SK-N-SH (cell line): ENCODE measurements around the gene ANKRD16. TPM values are rescaled to one million over a fixed set of nuclear protein-coding genes. Genes with fewer than 3 reads are reported as not detected.

Experiments
- CTCF ChIA-PET: fragments of 300-600, 350-600 bp; formaldehyde crosslinking; extraction: SDS; loops from one replicate; lab custom pipeline; 2021; lab: Yijun Ruan, JAX
- POLR2A ChIA-PET: fragments of 350-600 bp; sonication (Branson Sonifier 250); formaldehyde crosslinking; extraction: SDS; loops from one replicate; lab custom pipeline; 2020; ENCODE audit warnings: antibody characterized with exemption, inconsistent platforms; lab: Yijun Ruan, JAX
- DNase-seq: peaks from one replicate; pipeline ENCODE4 v3.0.0; 2012
- H2AFZ ChIP-seq: fragments of 200-600 bp; sonication (generic); 2 replicates; pipeline ENCODE4 v1.8.1; 2016; ENCODE audit warnings: antibody characterized with exemption, mild to moderate bottlenecking, low read depth
- H3F3A ChIP-seq: fragments of 200-600 bp; sonication (generic); replicated peaks from 2 replicates; pipeline ENCODE3; 2016; ENCODE audit warnings: antibody characterized with exemption, mild to moderate bottlenecking; ENCODE audit not compliant: insufficient read depth
- H3K27ac ChIP-seq, 2 experiments: fragments of 200-500 bp in 1 of 2; fragments of 200-600 bp in 1 of 2; sonication (Bioruptor generic) in 1 of 2; sonication (generic), shearing (Covaris generic) in 1 of 2; 2 replicates each; pipeline versions ENCODE4 v1.5.1 to v1.6.1; 2014 to 2016; ENCODE audit warnings: low read depth in 2 of 2, inconsistent platforms in 1 of 2, low read length in 1 of 2, mild to moderate bottlenecking in 1 of 2, mixed read lengths in 1 of 2
- H3K27me3 ChIP-seq: fragments of 200-600 bp; sonication (generic), shearing (Covaris generic); 2 replicates; pipeline ENCODE4 v1.6.1; 2016; ENCODE audit warnings: mixed run types; ENCODE audit not compliant: insufficient read depth
- H3K36me3 ChIP-seq, 2 experiments: fragments of 200-500 bp in 1 of 2; fragments of 200-600 bp in 1 of 2; sonication (Bioruptor generic) in 1 of 2; sonication (generic) in 1 of 2; replicated peaks in 1 of 2; 2 replicates each; pipeline versions ENCODE3 to v1.5.1; 2014 to 2016; ENCODE audit warnings: low read length in 1 of 2, mild to moderate bottlenecking in 1 of 2; ENCODE audit not compliant: insufficient read depth in 2 of 2, control insufficient read depth in 1 of 2
- H3K4me1 ChIP-seq, 2 experiments: fragments of 200-500 bp in 1 of 2; fragments of 200-600 bp in 1 of 2; sonication (Bioruptor generic) in 1 of 2; sonication (generic), shearing (Covaris generic) in 1 of 2; 2 replicates each; pipeline versions ENCODE4 v1.5.1 to v1.6.1; 2014 to 2016; ENCODE audit warnings: low read depth in 1 of 2, low read length in 1 of 2, mixed run types in 1 of 2; ENCODE audit not compliant: insufficient read depth in 2 of 2, control insufficient read depth in 1 of 2
- H3K4me2 ChIP-seq: fragments of 200-600 bp; sonication (generic), shearing (Covaris generic); 2 replicates; pipeline ENCODE4 v1.6.1; 2017; ENCODE audit warnings: mixed run types
- H3K4me3 ChIP-seq, 2 experiments: fragments of 200-500 bp in 1 of 2; fragments of 200-600 bp in 1 of 2; sonication (Bioruptor generic) in 1 of 2; sonication (generic), shearing (Covaris generic) in 1 of 2; 2 replicates each; pipeline versions ENCODE4 v1.5.1 to v1.8.1; 2014 to 2016; ENCODE audit warnings: low read depth in 2 of 2, inconsistent platforms in 1 of 2, low read length in 1 of 2, mild to moderate bottlenecking in 1 of 2, mixed read lengths in 1 of 2, moderate library complexity in 1 of 2
- H3K79me2 ChIP-seq: fragments of 200-600 bp; sonication (generic); 2 replicates; pipeline ENCODE4 v1.8.1; 2017; ENCODE audit warnings: mild to moderate bottlenecking; ENCODE audit not compliant: insufficient read depth
- H3K9ac ChIP-seq: fragments of 200-600 bp; sonication (generic); 2 replicates; pipeline ENCODE4 v1.6.1; 2017; ENCODE audit warnings: mixed run types
- H3K9me2 ChIP-seq: fragments of 200-600 bp; sonication (generic); 2 replicates; pipeline ENCODE4 v1.6.1; 2017; ENCODE audit warnings: mixed run types
- H3K9me3 ChIP-seq: fragments of 200-600 bp; sonication (generic); 2 replicates; pipeline ENCODE4 v1.6.1; 2017; ENCODE audit warnings: mixed run types, mild to moderate bottlenecking, moderate library complexity
- H4K20me1 ChIP-seq: fragments of 200-600 bp; sonication (generic); 2 replicates; pipeline ENCODE4 v1.6.1; 2017; ENCODE audit warnings: mild to moderate bottlenecking, mixed run types; ENCODE audit not compliant: insufficient read depth
- ELF1 ChIP-seq: IDR thresholded peaks from 2 replicates; pipeline ENCODE4 v1.4.0; 2012
- EP300 ChIP-seq, 2 experiments: IDR thresholded peaks; 2 replicates each; pipeline versions ENCODE4 v1.4.0 to v1.6.1; 2012; ENCODE audit warnings: borderline replicate concordance in 1 of 2, low read depth in 1 of 2, low read length in 1 of 2
- FOXJ3 ChIP-seq: sonication (generic); formaldehyde crosslinking; IDR thresholded peaks from 2 replicates; pipeline ENCODE4 v1.5.1; 2020; ENCODE audit warnings: mild to moderate bottlenecking, missing genetic modification reagents
- GABPA ChIP-seq: IDR thresholded peaks from 2 replicates; pipeline ENCODE4 v1.4.0; 2012; ENCODE audit warnings: low read depth, mild to moderate bottlenecking
- RCOR1 ChIP-seq: fragments of 150-350 bp; IDR thresholded peaks from 2 replicates; pipeline ENCODE4 v1.6.1; 2017; ENCODE audit warnings: antibody characterized with exemption, low read length
- RXRA ChIP-seq: IDR thresholded peaks from 2 replicates; pipeline ENCODE4 v1.4.0; 2012; ENCODE audit warnings: low read depth, mild to moderate bottlenecking, borderline replicate concordance
- SMC3 ChIP-seq: IDR thresholded peaks from 2 replicates; pipeline ENCODE4 v1.6.1; 2012; ENCODE audit warnings: low read depth, low read length, improper control_type of control experiment
- TAF1 ChIP-seq: IDR thresholded peaks from 2 replicates; pipeline ENCODE4 v1.6.1; 2012; ENCODE audit warnings: low read depth, mild to moderate bottlenecking, low read length, moderate library complexity, borderline replicate concordance
- TCF12 ChIP-seq: IDR thresholded peaks from 2 replicates; pipeline ENCODE4 v1.4.0; 2012
- YY1 ChIP-seq: IDR thresholded peaks from 2 replicates; pipeline ENCODE4 v1.4.0; 2012; ENCODE audit warnings: low read depth, mild to moderate bottlenecking
- WGBS: methylation state at CpG from one replicate; pipeline ENCODE4 v1.1.6; 2017; ENCODE audit warnings: low lambda C conversion rate; 5-methylcytosine and 5-hydroxymethylcytosine counted together
- polyA plus RNA-seq, 3 experiments: library from polyadenylated mRNA; depleted of rRNA; stranded (reverse); fragments of >200 nt; gene quantifications; 2 replicates each; pipeline ENCODE4 v1.2.3, GENCODE V29; 2012
- TF ChIP-seq, protein P1 (sequence below): fragments of 150-350 bp; IDR thresholded peaks from 2 replicates; pipeline ENCODE4 v1.6.1; 2016; ENCODE audit warnings: mild to moderate bottlenecking, low read depth, low read length
- TF ChIP-seq, protein P2 (sequence below): IDR thresholded peaks from 2 replicates; pipeline ENCODE4; 2012
- TF ChIP-seq, protein P3 (sequence below): IDR thresholded peaks from 2 replicates; pipeline ENCODE4 v1.6.1; 2012; ENCODE audit warnings: mild to moderate bottlenecking, low read depth, low read length, moderate library complexity
- TF ChIP-seq, protein P4 (sequence below): IDR thresholded peaks from 2 replicates; pipeline ENCODE4 v1.4.0; 2012; ENCODE audit warnings: low read depth

ANKRD16 gene
- polyA plus RNA-seq, 1 of the 3 experiments (the other 2 are of a cell fraction), result 9.9 TPM

DNA sequence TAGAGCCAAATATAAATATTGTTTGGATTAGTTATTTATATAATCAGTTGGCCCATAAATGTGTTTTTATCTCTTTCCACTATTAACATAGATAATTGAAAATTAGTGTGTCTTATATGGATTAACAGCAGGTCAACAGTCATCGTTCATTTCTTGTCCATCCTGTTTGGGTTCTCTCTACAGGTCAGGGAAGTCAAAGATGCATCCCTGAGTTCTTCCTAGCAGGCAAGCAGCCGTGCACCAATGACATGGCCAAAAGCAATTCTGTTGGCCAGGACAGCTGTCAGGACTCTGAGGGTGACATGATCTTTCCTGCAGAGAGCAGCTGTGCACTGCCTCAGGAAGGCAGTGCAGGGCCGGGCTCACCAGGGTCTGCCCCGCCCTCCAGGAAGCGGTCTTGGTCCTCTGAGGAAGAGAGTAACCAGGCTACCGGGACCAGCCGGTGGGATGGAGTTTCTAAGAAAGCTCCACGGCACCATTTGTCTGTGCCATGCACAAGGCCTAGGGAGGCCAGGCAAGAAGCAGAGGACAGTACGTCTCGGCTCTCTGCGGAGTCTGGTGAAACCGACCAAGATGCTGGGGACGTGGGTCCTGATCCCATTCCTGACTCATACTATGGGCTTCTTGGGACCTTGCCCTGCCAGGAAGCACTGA lies 16.3 kb upstream of the ANKRD16 start:
- Histone ChIP-seq H3K9me3 (no peaks in the 10 kb centered on the region), H3K27ac (no peak overlapping the region), H2AFZ (no peak overlapping the region), H3F3A (no peaks in the 10 kb centered on the region), H3K9ac (no peak overlapping the region), H3K27me3 (no peaks in the 10 kb centered on the region), H3K4me3 (no peak overlapping the region), H3K4me1 (no peaks in the 10 kb centered on the region), H3K9me2 (no peaks in the 10 kb centered on the region), H3K36me3 (peaks cover 36 to 40% of the 10 kb centered on the region in 2 experiments), H3K79me2 (peaks cover 53% of the 10 kb centered on the region), H4K20me1 (0 out of 2 replicates have a peak, but pooled peaks cover 5% of the 10 kb centered on the region), H3K4me2 (no peak overlapping the region)
- POLR2A ChIA-PET, result no interaction called here
- WGBS, result 97% methylated on average over 5 of the region's 13 CpGs
- CTCF ChIA-PET, result interaction anchor here (1.4 kb wide), 1 partner anchor 17 kb away, joined by 5 read pairs; the partner anchor contains the start of genes ANKRD16 and FBH1
- no peak for DNase-seq
- TF ChIP-seq TCF12 (no peak), RXRA (no peak), RCOR1 (no peak), FOXJ3 (CRISPR knock-in tag) (no peak)
- TF ChIP-seq, protein P1, sequence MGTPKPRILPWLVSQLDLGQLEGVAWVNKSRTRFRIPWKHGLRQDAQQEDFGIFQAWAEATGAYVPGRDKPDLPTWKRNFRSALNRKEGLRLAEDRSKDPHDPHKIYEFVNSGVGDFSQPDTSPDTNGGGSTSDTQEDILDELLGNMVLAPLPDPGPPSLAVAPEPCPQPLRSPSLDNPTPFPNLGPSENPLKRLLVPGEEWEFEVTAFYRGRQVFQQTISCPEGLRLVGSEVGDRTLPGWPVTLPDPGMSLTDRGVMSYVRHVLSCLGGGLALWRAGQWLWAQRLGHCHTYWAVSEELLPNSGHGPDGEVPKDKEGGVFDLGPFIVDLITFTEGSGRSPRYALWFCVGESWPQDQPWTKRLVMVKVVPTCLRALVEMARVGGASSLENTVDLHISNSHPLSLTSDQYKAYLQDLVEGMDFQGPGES, result no peak

DNA sequence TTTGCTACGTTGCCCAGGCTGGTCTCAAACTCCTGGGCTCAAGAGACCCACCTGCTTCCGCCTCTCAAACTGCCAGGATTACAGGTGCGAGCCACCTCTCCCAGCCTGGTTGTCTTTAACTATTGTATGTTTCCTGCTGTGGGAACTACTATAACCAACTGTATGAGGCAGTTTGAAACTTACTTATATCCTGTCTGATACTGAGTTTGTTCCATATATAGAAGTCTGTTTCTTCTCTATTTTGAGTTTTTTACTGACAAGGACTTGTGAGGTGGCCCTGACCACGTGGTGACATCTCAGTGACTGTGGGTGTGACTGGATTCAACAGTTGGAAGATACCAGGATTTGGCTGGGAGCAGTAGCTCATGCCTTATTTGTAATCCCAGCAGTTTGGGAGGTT lies 14.5 kb upstream of the ANKRD16 start:
- Histone ChIP-seq H3F3A (no peaks in the 10 kb centered on the region), H3K36me3 (peaks cover 23 to 34% of the 10 kb centered on the region in 2 experiments), H3K79me2 (peaks cover 69% of the 10 kb centered on the region), H3K9me3 (no peaks in the 10 kb centered on the region), H4K20me1 (0 out of 2 replicates have a peak, but pooled peaks cover 5% of the 10 kb centered on the region), H2AFZ (no peak overlapping the region)
- CTCF ChIA-PET, result interaction anchor here (0.6 to 1.4 kb wide), 3 partner anchors 15 to 18 kb away, joined by 3 to 5 read pairs (median 3); partner anchors contain the start of genes ANKRD16 and FBH1
- POLR2A ChIA-PET, result no interaction called here
- WGBS, result 73% methylated on average over 4 of the region's 4 CpGs
- no peak for TF ChIP-seq TCF12
- no peak for TF ChIP-seq YY1
- no peak for TF ChIP-seq EP300 (IDR thresholded peaks at IDR 0.05; ENCODE audit: borderline replicate concordance in 1 of 2, low read depth in 1 of 2, low read length in 1 of 2)
- TF ChIP-seq GABPA, result no peak
- no peak for TF ChIP-seq ELF1
- TF ChIP-seq, protein P2, sequence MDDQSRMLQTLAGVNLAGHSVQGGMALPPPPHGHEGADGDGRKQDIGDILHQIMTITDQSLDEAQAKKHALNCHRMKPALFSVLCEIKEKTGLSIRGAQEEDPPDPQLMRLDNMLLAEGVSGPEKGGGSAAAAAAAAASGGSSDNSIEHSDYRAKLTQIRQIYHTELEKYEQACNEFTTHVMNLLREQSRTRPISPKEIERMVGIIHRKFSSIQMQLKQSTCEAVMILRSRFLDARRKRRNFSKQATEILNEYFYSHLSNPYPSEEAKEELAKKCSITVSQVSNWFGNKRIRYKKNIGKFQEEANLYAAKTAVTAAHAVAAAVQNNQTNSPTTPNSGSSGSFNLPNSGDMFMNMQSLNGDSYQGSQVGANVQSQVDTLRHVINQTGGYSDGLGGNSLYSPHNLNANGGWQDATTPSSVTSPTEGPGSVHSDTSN, result no peak
- no peak for TF ChIP-seq SMC3
- TF ChIP-seq, protein P3, sequence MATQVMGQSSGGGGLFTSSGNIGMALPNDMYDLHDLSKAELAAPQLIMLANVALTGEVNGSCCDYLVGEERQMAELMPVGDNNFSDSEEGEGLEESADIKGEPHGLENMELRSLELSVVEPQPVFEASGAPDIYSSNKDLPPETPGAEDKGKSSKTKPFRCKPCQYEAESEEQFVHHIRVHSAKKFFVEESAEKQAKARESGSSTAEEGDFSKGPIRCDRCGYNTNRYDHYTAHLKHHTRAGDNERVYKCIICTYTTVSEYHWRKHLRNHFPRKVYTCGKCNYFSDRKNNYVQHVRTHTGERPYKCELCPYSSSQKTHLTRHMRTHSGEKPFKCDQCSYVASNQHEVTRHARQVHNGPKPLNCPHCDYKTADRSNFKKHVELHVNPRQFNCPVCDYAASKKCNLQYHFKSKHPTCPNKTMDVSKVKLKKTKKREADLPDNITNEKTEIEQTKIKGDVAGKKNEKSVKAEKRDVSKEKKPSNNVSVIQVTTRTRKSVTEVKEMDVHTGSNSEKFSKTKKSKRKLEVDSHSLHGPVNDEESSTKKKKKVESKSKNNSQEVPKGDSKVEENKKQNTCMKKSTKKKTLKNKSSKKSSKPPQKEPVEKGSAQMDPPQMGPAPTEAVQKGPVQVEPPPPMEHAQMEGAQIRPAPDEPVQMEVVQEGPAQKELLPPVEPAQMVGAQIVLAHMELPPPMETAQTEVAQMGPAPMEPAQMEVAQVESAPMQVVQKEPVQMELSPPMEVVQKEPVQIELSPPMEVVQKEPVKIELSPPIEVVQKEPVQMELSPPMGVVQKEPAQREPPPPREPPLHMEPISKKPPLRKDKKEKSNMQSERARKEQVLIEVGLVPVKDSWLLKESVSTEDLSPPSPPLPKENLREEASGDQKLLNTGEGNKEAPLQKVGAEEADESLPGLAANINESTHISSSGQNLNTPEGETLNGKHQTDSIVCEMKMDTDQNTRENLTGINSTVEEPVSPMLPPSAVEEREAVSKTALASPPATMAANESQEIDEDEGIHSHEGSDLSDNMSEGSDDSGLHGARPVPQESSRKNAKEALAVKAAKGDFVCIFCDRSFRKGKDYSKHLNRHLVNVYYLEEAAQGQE, result no peak
- no peak for TF ChIP-seq TAF1
- no peak for TF ChIP-seq RCOR1
- TF ChIP-seq, protein P4, sequence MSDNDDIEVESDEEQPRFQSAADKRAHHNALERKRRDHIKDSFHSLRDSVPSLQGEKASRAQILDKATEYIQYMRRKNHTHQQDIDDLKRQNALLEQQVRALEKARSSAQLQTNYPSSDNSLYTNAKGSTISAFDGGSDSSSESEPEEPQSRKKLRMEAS, result no peak
- TF ChIP-seq FOXJ3 (CRISPR knock-in tag), result no peak
- TF ChIP-seq, all 33 proteins: peak for 0
- Histone ChIP-seq H3K4me1 (no peaks in the 10 kb centered on the region), H3K27me3 (no peaks in the 10 kb centered on the region), H3K4me2 (no peak overlapping the region), H3K4me3 (no peak overlapping the region), H3K9me2 (no peaks in the 10 kb centered on the region), H3K9ac (no peak overlapping the region), H3K27ac (no peak overlapping the region)
- no peak for DNase-seq
